ENCODE results near the gene NID1.

Gene NID1

DNA sequence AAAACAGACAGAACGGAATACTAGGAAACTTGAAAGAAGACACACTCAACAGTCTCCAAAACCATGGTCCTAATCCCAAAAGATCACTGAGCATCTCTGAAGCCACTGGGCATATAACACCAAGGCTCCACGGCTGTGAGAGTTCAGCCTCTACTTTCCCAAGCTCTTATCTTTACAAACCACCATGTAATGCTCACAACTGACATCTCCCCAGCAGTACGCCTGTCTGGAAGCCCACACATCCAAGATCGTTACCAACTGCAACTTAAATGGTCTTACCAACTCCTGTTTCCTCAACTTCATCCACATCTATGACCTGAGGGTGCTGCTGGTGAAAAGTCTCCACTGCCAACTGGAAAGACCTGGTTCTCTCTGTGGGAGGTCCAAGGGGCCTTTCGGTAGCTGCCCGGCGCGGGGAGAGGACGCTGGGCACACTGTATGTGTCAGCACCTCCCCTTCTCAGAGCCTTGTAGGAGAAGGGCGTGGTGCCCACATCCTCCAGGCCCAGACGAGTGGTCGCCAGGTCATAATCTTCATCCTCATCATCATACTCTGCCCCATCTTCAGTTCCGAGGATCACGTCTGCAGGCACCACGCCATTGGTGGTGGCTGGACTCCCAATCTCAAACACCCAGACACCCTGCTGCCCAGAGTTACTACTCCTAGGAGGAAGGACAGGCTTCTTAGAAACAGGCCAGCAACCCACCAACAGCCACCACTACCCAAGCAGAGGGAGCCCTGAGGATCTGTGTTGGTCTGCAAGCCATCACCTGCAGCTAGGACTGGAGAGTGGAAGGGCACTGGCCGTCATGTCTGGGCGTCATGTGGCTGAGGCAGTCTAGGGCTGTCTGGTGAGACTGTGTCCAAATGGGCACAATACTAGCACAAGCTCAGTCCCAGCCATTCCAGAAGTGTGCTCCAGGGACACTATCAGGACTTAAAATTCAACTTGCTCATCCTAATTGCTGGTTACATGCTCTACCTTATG is 23.0 kb downstream of the NID1 start:
- H3K4me1 ChIP-seq (ENCODE audit: control insufficient read depth, insufficient read depth, low read length) = no peaks in the 10 kb centered on the region
- no peak overlapping the region for H3K9ac ChIP-seq (ENCODE audit: low read depth, low read length)
- H3K27ac ChIP-seq (ENCODE audit: low read depth, low read length) = no peak overlapping the region
- no peaks in the 10 kb centered on the region for H3K36me3 ChIP-seq (ENCODE audit: control insufficient read depth, insufficient read depth, low read length)
- no peaks in the 10 kb centered on the region for H3K9me3 ChIP-seq (ENCODE audit: control insufficient read depth, insufficient read depth, low read length)
- no peaks in the 10 kb centered on the region for H3K27me3 ChIP-seq (ENCODE audit: control insufficient read depth, insufficient read depth, low read length)
- H3K4me3 ChIP-seq (ENCODE audit: low read depth, low read length) = no peak overlapping the region

DNA sequence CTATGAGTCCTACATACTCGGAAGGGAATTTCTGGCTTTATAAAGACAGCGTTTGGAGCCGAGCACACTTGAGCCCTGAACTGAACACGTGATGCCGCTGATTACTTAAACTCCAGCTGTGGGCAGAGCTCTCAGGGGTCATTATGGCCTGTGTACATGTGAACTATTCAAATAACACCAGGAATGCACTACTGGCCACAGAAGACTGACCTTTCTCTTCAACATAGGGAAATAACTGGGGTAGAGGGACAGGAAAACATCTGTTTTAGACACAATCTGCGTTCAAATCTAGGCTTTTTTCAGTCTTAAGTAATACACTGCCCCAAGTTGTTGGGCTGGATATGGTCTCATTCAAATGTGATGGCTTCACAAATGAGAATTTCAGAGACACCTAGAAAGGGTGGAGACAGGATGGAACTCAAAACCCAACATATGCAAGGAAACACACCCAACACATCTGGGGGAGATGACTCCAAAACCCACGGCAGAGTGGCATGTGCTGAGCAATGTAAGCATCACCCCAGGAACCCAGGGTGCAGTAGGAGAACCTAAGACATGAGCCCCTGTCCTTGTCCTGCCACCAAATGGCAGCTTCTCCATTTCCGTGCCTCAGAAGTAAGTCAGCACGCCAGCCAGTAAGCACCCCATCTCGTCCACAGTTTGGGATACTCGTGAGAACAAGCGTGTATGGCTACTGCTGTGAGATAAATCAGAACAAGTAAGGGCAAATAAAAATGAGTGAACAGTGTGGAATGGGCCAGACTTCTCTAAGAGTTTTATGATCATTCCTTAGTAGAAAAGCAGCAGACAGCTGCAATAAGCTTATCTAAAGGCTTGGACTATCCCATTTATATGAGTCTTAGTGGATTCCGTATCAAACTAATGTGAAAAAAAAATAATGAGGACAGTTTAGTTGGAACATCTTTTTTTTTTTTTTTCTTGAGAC is 24.9 kb downstream of the NID1 start:
- Histone ChIP-seq H3K36me3 (ENCODE audit: control insufficient read depth, insufficient read depth, low read length) (no peaks in the 10 kb centered on the region), H3K9me3 (ENCODE audit: control insufficient read depth, insufficient read depth, low read length) (no peaks in the 10 kb centered on the region), H3K4me3 (ENCODE audit: low read depth, low read length) (no peak overlapping the region), H3K9ac (ENCODE audit: low read depth, low read length) (no peak overlapping the region), H3K27ac (ENCODE audit: low read depth, low read length) (no peak overlapping the region), H3K27me3 (ENCODE audit: control insufficient read depth, insufficient read depth, low read length) (no peaks in the 10 kb centered on the region), H3K4me1 (ENCODE audit: control insufficient read depth, insufficient read depth, low read length) (no peaks in the 10 kb centered on the region)

DNA sequence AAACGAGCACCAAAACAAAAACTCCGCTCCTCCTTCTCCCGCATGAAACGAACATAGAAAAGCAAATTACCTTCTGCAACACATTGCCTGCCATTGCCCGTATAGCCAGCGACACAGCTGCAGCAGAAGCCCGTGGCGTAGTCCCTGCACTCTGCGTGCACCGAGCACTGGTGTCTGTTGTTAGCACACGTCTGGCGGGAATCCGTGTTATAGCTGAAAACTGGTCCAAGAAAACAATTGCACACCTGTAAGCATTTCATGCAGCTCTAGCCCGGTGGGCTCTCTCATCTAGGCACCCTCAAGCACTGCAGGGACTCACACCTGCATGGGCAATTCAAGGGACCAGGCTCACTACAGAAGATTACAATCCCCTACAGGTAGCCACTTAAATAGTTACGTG is 26.9 kb downstream of the NID1 start:
- no peaks in the 10 kb centered on the region for H3K27me3 ChIP-seq (ENCODE audit: control insufficient read depth, insufficient read depth, low read length)
- H3K9ac ChIP-seq (ENCODE audit: low read depth, low read length) = no peak overlapping the region
- no peaks in the 10 kb centered on the region for H3K9me3 ChIP-seq (ENCODE audit: control insufficient read depth, insufficient read depth, low read length)
- no peaks in the 10 kb centered on the region for H3K36me3 ChIP-seq (ENCODE audit: control insufficient read depth, insufficient read depth, low read length)
- no peak overlapping the region for H3K4me3 ChIP-seq (ENCODE audit: low read depth, low read length)
- no peaks in the 10 kb centered on the region for H3K4me1 ChIP-seq (ENCODE audit: control insufficient read depth, insufficient read depth, low read length)
- no peak overlapping the region for H3K27ac ChIP-seq (ENCODE audit: low read depth, low read length)

DNA sequence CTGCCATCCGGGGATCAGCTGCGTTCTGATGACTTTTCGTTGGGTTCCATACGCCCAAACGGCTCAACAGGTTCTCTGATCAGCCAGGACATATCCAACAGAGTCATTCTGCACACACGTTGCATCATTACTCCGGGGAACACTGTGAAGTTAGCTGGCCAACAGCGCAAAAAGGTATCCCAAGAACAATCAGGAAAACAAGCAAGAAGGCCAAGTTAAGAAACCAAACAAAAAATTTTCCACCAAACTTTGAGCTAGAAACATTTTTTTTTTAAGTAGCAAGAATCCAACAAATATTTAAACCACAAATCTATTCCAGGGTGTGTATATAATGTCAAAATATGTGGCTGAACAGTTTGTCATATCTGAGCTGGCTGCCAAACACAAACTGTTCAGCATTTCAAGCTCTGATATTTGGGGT is 29.2 kb downstream of the NID1 start:
- no peaks in the 10 kb centered on the region for H3K9me3 ChIP-seq (ENCODE audit: control insufficient read depth, insufficient read depth, low read length)
- H3K27ac ChIP-seq (ENCODE audit: low read depth, low read length) = no peak overlapping the region
- no peaks in the 10 kb centered on the region for H3K27me3 ChIP-seq (ENCODE audit: control insufficient read depth, insufficient read depth, low read length)
- no peak overlapping the region for H3K4me3 ChIP-seq (ENCODE audit: low read depth, low read length)
- no peak overlapping the region for H3K9ac ChIP-seq (ENCODE audit: low read depth, low read length)
- H3K36me3 ChIP-seq (ENCODE audit: control insufficient read depth, insufficient read depth, low read length) = no peaks in the 10 kb centered on the region
- no peaks in the 10 kb centered on the region for H3K4me1 ChIP-seq (ENCODE audit: control insufficient read depth, insufficient read depth, low read length)

DNA sequence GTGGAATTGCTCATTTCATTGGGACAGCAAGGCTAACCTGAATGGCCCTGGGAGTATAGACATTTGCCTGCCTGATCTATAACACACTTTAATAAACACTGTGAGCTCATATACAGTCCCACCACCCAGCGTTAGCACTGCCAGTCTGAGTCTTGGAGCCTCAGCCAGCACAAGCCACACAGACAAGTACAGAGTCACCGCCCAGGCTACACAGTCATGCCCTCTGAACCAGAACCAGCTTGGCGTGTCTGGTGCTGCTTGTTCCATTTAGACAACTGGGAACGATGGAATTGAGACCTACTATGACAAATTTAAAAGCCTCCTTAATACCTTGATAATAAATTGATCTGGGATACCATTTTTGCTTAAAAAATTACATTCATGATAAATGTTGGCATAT is 31.6 kb downstream of the NID1 start:
- Histone ChIP-seq H3K9me3 (ENCODE audit: control insufficient read depth, insufficient read depth, low read length) (no peaks in the 10 kb centered on the region), H3K9ac (ENCODE audit: low read depth, low read length) (no peak overlapping the region), H3K4me3 (ENCODE audit: low read depth, low read length) (no peak overlapping the region), H3K27ac (ENCODE audit: low read depth, low read length) (no peak overlapping the region), H3K27me3 (ENCODE audit: control insufficient read depth, insufficient read depth, low read length) (no peaks in the 10 kb centered on the region), H3K36me3 (ENCODE audit: control insufficient read depth, insufficient read depth, low read length) (no peaks in the 10 kb centered on the region), H3K4me1 (ENCODE audit: control insufficient read depth, insufficient read depth, low read length) (no peaks in the 10 kb centered on the region)

DNA sequence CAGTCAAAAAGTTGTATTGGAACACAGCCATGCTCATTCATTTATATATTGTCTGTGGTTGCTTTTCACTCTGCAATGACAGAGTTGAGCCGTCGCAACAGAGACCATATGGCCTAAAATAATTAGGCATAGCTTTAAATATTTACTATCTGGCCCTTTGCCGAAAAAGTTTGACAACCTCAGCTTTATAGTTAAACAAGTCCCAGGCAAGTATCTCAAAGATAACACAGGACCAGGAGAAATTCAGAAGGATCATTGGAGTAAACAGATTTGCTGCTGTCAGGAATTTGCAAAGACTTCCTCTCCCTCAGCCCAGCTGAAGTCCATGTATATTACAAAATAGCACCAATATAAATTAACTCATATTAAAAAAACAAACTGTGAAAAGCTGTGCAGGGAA is 34.4 kb downstream of the NID1 start:
- Histone ChIP-seq H3K27ac (ENCODE audit: low read depth, low read length) (no peak overlapping the region), H3K4me1 (ENCODE audit: control insufficient read depth, insufficient read depth, low read length) (no peaks in the 10 kb centered on the region), H3K9me3 (ENCODE audit: control insufficient read depth, insufficient read depth, low read length) (no peaks in the 10 kb centered on the region), H3K4me3 (ENCODE audit: low read depth, low read length) (no peak overlapping the region), H3K9ac (ENCODE audit: low read depth, low read length) (no peak overlapping the region), H3K36me3 (ENCODE audit: control insufficient read depth, insufficient read depth, low read length) (no peaks in the 10 kb centered on the region), H3K27me3 (ENCODE audit: control insufficient read depth, insufficient read depth, low read length) (no peaks in the 10 kb centered on the region)

DNA sequence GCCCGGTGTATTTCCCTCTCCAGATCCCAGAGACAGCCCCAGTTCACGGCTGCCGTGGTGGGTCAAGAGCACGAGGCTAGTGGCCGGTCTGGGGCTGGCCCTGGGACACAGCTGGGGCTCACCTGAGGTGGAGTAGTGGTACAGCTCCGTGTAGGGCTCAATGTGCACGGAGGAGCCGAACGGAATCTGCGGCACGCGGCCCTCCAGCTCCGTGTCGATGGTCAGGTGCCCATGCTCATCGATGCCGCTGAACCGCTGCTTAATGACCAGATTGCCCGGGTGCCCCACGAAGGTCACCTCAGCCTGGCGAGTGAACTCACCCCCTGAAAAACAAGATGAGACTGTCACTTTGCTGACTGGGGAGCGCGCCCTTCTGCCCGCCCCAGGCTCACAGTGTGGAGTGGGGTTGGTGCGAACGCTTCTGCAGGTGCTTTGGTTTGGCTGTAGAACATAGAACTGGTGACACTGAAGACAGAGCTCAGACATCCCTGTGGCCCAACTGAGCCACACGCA is 35.4 kb downstream of the NID1 start:
- H3K9ac ChIP-seq (ENCODE audit: low read depth, low read length) = no peak overlapping the region
- H3K27ac ChIP-seq (ENCODE audit: low read depth, low read length) = no peak overlapping the region
- no peaks in the 10 kb centered on the region for H3K4me1 ChIP-seq (ENCODE audit: control insufficient read depth, insufficient read depth, low read length)
- no peaks in the 10 kb centered on the region for H3K27me3 ChIP-seq (ENCODE audit: control insufficient read depth, insufficient read depth, low read length)
- H3K36me3 ChIP-seq (ENCODE audit: control insufficient read depth, insufficient read depth, low read length) = no peaks in the 10 kb centered on the region
- H3K4me3 ChIP-seq (ENCODE audit: low read depth, low read length) = no peak overlapping the region
- no peaks in the 10 kb centered on the region for H3K9me3 ChIP-seq (ENCODE audit: control insufficient read depth, insufficient read depth, low read length)

DNA sequence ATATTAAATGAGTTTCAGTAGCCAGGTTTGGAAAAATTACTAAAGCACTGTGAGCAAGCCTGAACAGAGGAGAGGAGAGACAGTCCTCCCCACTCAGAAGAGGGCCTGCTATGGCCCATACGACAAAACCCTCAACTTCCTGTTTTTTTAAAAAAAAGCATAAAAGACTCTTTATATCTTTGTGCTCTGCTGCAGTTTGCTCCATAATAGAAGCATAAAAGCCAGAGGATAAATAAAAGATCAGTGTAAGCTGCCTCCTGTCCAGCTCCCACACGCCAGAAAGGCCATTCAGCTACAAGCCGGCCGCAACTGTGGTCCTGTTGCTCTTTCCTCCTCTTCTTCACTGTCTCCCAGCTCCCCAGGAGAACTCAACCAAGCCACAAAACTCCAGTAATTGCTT is 37.8 kb downstream of the NID1 start:
- Histone ChIP-seq H3K27me3 (ENCODE audit: control insufficient read depth, insufficient read depth, low read length) (no peaks in the 10 kb centered on the region), H3K4me1 (ENCODE audit: control insufficient read depth, insufficient read depth, low read length) (no peaks in the 10 kb centered on the region), H3K9ac (ENCODE audit: low read depth, low read length) (no peak overlapping the region)

DNA sequence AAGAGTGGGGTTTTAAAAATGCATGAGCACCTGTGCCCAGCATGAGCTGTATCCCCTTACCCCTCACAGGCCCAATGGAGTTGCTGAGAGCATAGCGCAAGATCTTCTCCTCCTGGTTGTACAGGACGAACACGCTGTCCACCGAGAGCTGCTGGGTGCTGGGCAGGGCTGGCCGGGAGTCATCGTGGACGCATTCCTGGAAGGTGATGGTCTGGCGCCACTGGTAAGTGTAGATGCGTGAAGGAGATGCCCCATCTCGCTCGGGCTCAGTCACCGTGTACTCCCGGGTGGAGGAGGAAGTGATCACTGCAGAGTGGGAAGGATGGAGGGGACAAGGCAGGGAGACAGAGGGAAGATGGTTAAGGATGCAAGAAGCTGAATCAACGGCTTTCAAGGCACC is 39.1 kb downstream of the NID1 start:
- Histone ChIP-seq H3K4me1 (ENCODE audit: control insufficient read depth, insufficient read depth, low read length) (no peaks in the 10 kb centered on the region), H3K9ac (ENCODE audit: low read depth, low read length) (no peak overlapping the region), H3K27ac (ENCODE audit: low read depth, low read length) (no peak overlapping the region), H3K27me3 (ENCODE audit: control insufficient read depth, insufficient read depth, low read length) (no peaks in the 10 kb centered on the region), H3K9me3 (ENCODE audit: control insufficient read depth, insufficient read depth, low read length) (no peaks in the 10 kb centered on the region), H3K4me3 (ENCODE audit: low read depth, low read length) (no peak overlapping the region), H3K36me3 (ENCODE audit: control insufficient read depth, insufficient read depth, low read length) (0 out of 2 replicates have a peak, but pooled peaks cover 9% of the 10 kb centered on the region)

More for the DNA sequence above, 37.8 kb downstream of the NID1 start:
- H3K27ac ChIP-seq (ENCODE audit: low read depth, low read length) = no peak overlapping the region
- H3K9me3 ChIP-seq (ENCODE audit: control insufficient read depth, insufficient read depth, low read length) = no peaks in the 10 kb centered on the region
- no peak overlapping the region for H3K4me3 ChIP-seq (ENCODE audit: low read depth, low read length)
- H3K36me3 ChIP-seq (ENCODE audit: control insufficient read depth, insufficient read depth, low read length) = 0 out of 2 replicates have a peak, but pooled peaks cover 9% of the 10 kb centered on the region

DNA sequence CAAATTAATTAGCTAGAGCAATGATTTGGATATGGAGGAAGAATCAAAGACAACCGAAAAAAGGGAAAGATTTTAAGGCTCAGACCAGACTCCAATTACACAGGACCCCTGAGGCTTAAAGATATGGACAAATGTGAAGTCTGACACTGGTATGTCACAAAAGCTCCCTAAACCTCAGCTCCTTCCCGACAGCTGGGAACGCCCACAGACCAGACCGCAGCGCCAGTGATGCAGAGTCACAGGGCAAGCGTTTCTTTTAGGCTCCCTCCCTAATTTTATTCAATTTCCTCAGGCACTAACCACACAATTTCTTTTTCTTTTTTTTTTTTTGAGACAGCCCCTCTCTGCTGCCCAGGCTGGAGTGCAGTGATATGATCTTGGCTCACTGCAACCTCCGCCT is 40.2 kb downstream of the NID1 start:
- Histone ChIP-seq H3K4me3 (ENCODE audit: low read depth, low read length) (no peak overlapping the region), H3K9me3 (ENCODE audit: control insufficient read depth, insufficient read depth, low read length) (no peaks in the 10 kb centered on the region), H3K4me1 (ENCODE audit: control insufficient read depth, insufficient read depth, low read length) (no peaks in the 10 kb centered on the region), H3K27ac (ENCODE audit: low read depth, low read length) (no peak overlapping the region), H3K36me3 (ENCODE audit: control insufficient read depth, insufficient read depth, low read length) (0 out of 2 replicates have a peak, but pooled peaks cover 9% of the 10 kb centered on the region), H3K27me3 (ENCODE audit: control insufficient read depth, insufficient read depth, low read length) (no peaks in the 10 kb centered on the region), H3K9ac (ENCODE audit: low read depth, low read length) (no peak overlapping the region)

Data from HUES48 (cell line).